Coronary artery (tissue), 2 donors: ENCODE data around the gene CUX1.

ENCODE experiments used
- DNase-seq: peaks from one replicate; pipeline ENCODE4 v3.0.0-alpha.2; 2017; ENCODE audit warnings: low spot score
- H3K27ac ChIP-seq, 2 donors: fragments of 200-600 bp; sonication (generic); one replicate each; pipeline ENCODE4 v1.5.1; 2016 to 2019
- H3K4me3 ChIP-seq: fragments of 200-600 bp; sonication (generic); 2 replicates; pipeline ENCODE4 v1.5.1; 2016; ENCODE audit warnings: mild to moderate bottlenecking, moderate library complexity
- TF ChIP-seq, protein P1 (sequence below): fragments of 200-600 bp; sonication (generic); IDR thresholded peaks from one replicate; pipeline ENCODE4 v1.5.1; 2019; ENCODE audit warnings: antibody characterized with exemption

Gene CUX1

GRCh38 chr7:102065226-102065625 is 247.8 kb downstream of the CUX1 start:
- H3K27ac ChIP-seq: no peak overlapping the region
- no peak for DNase-seq
- no peak overlapping the region for H3K4me3 ChIP-seq
- TF ChIP-seq, protein P1, sequence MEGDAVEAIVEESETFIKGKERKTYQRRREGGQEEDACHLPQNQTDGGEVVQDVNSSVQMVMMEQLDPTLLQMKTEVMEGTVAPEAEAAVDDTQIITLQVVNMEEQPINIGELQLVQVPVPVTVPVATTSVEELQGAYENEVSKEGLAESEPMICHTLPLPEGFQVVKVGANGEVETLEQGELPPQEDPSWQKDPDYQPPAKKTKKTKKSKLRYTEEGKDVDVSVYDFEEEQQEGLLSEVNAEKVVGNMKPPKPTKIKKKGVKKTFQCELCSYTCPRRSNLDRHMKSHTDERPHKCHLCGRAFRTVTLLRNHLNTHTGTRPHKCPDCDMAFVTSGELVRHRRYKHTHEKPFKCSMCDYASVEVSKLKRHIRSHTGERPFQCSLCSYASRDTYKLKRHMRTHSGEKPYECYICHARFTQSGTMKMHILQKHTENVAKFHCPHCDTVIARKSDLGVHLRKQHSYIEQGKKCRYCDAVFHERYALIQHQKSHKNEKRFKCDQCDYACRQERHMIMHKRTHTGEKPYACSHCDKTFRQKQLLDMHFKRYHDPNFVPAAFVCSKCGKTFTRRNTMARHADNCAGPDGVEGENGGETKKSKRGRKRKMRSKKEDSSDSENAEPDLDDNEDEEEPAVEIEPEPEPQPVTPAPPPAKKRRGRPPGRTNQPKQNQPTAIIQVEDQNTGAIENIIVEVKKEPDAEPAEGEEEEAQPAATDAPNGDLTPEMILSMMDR: no peak

- no peak for DNase-seq
- Histone ChIP-seq H3K27ac (no peak overlapping the region), H3K4me3 (no peak overlapping the region)
- TF ChIP-seq, protein P1: no peak
Measured at GRCh38 chr7:102066476-102066875, 249.1 kb downstream of the CUX1 start.

- no peak for DNase-seq
Measured at GRCh38 chr7:102068846-102069245, 251.4 kb downstream of the CUX1 start.

DNA sequence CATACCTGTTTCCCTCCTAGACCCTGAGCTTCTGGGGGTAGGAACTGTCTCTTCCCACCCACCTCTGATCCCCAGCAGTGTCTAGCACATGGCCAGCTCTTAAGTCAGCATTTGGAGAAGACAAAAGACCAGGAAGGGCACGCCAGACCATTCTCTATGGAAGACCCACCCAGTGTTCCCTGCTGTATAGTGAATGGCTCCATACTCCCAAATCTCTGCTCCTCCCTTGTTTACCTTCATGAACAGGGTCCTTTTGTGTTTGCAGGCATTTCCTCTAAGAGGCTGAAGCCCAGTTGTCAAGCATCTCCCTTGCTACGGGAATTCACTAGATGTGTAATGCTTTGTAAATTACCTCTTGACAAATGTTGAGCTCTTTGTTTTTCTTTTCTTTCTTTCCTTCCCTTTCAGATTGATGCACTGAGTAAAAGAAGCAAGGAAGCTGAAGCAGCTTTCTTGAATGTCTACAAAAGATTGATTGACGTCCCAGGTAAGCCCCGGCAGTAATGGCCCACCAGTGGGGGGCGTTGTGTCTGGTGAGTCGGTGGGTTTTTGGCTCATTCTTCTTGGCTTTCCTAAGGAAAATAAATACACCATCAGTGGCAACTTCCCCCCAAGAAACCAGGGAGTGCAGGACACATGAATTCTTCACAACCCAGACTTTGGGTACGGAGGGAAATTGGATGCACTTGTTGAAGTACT is 252.7 kb downstream of the CUX1 start:
- no peak for DNase-seq
- no peak overlapping the region for H3K4me3 ChIP-seq
- TF ChIP-seq, protein P1: no peak
- no peak overlapping the region for H3K27ac ChIP-seq

More at GRCh38 chr7:102068846-102069245, 251.4 kb downstream of the CUX1 start:
- TF ChIP-seq, protein P1: no peak
- no peak overlapping the region for H3K4me3 ChIP-seq
- H3K27ac ChIP-seq: no peak overlapping the region

- DNase-seq: no peak
- TF ChIP-seq, protein P1: no peak
- Histone ChIP-seq H3K27ac (no peak overlapping the region), H3K4me3 (no peak overlapping the region)
Measured at GRCh38 chr7:102072003-102072402, 254.6 kb downstream of the CUX1 start.

DNA sequence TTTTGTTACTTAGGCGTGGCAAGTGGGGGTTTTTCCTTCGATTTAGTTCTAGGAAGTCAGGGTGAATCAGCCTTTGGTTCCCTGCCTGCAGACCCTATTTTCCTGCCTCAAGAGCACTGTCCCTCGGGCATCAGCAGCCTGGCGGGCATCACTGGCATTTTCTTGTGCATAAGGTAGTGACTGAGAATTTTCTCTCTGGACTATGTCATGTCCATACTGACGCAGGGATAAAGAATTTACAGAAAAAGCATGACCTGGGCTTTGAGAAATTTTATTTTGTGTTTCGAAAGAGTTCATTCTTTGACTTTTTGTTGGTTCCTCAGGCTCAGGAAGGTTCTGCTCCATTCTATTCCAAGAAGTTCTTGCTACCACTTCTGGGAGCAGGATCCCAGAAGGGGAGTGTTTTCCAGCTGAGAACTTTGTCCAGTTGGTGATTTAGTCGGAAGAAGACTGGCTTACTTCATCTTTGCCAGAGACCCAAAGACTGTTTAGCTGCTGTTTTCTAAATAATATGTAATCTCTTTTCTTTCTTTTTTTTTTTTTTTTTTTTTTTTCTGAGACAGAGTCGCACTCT is 255.3 kb downstream of the CUX1 start:
- no peak overlapping the region for H3K27ac ChIP-seq
- no peak overlapping the region for H3K4me3 ChIP-seq
- DNase-seq: no peak
- TF ChIP-seq, protein P1: no peak
